ENCODE data around the gene ANXA6.

DNA sequence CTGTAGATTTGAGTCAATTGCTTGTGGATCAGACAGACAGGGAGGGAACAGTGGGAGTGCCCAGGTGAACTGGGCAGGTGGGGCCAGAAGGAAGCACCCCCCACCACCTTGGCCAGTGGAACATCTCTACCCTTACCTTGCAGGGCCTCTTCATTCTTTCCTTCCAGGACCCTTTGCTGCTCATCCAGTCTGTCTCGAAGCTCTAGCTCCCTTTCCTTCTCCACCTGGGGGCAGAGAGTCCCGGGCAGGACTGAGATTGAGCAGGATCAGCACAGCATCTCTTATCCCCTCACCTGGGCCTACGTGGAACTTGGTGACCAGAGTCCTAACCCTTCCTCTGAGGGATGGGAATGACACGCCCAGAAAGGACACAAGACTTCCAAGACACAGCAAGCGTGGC is 41.3 kb upstream of the ANXA6 start:
- TF ChIP-seq, protein P1, sequence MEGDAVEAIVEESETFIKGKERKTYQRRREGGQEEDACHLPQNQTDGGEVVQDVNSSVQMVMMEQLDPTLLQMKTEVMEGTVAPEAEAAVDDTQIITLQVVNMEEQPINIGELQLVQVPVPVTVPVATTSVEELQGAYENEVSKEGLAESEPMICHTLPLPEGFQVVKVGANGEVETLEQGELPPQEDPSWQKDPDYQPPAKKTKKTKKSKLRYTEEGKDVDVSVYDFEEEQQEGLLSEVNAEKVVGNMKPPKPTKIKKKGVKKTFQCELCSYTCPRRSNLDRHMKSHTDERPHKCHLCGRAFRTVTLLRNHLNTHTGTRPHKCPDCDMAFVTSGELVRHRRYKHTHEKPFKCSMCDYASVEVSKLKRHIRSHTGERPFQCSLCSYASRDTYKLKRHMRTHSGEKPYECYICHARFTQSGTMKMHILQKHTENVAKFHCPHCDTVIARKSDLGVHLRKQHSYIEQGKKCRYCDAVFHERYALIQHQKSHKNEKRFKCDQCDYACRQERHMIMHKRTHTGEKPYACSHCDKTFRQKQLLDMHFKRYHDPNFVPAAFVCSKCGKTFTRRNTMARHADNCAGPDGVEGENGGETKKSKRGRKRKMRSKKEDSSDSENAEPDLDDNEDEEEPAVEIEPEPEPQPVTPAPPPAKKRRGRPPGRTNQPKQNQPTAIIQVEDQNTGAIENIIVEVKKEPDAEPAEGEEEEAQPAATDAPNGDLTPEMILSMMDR (IDR thresholded peaks at IDR 0.05; ENCODE audit: borderline replicate concordance, extremely low read depth, low read length, poor library complexity, severe bottlenecking), result no peak
- TF ChIP-seq EZH2 (IDR thresholded peaks at IDR 0.05; ENCODE audit: borderline replicate concordance, low read depth, low read length, severe bottlenecking), result no peak
